GM19025 (cell line): ENCODE results near the gene NAA38.

Experiments used
- ATAC-seq: cut with Tn5 transposase; IDR thresholded peaks from one replicate; pipeline ENCODE4 v1.9.1; 2021; ENCODE audit warnings: mild to moderate bottlenecking, low read depth, moderate library complexity; ENCODE audit not compliant: unreplicated experiment

Gene NAA38

GRCh38 chr17:7842380-7843256 is 14.7 kb downstream of the NAA38 start:
- ATAC-seq, result peak; percentile 28

GRCh38 chr17:7841915-7842379 is 15.4 kb downstream of the NAA38 start:
- ATAC-seq, result peak; percentile 14

- ATAC-seq, result peak; percentile 7
Observed at GRCh38 chr17:7841396-7841914, 15.9 kb downstream of the NAA38 start.

DNA sequence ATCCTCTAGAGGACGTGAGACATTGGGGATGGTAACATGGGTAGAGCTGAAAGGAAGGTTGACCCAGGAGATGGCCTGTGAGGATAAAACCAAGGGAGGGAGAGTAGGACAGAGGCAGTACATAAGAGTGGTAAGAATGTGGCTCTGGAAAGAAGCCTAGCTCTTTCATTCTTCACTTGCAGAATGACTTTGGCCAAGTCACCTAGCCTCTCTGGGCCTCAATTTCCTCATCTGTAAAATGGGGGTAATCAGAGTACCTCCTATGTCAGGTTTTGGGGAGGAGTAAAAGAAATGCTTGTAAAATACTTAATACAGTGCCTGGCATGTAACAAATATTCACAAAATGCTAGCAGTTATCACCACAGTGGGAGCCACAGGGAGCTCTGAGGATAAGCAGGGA is 16.5 kb downstream of the NAA38 start:
- no peak for ATAC-seq

- no peak for ATAC-seq
Observed at GRCh38 chr17:7840441-7840840, 16.9 kb downstream of the NAA38 start.

- ATAC-seq, result no peak
Observed at GRCh38 chr17:7839876-7840261, 17.5 kb downstream of the NAA38 start.

- ATAC-seq, result no peak
Observed at GRCh38 chr17:7839190-7839875, 18.0 kb downstream of the NAA38 start.

- no peak for ATAC-seq
Observed at GRCh38 chr17:7838090-7839075, 19.0 kb downstream of the NAA38 start.

- ATAC-seq, result no peak
Observed at GRCh38 chr17:7837408-7838088, 19.8 kb downstream of the NAA38 start.

DNA sequence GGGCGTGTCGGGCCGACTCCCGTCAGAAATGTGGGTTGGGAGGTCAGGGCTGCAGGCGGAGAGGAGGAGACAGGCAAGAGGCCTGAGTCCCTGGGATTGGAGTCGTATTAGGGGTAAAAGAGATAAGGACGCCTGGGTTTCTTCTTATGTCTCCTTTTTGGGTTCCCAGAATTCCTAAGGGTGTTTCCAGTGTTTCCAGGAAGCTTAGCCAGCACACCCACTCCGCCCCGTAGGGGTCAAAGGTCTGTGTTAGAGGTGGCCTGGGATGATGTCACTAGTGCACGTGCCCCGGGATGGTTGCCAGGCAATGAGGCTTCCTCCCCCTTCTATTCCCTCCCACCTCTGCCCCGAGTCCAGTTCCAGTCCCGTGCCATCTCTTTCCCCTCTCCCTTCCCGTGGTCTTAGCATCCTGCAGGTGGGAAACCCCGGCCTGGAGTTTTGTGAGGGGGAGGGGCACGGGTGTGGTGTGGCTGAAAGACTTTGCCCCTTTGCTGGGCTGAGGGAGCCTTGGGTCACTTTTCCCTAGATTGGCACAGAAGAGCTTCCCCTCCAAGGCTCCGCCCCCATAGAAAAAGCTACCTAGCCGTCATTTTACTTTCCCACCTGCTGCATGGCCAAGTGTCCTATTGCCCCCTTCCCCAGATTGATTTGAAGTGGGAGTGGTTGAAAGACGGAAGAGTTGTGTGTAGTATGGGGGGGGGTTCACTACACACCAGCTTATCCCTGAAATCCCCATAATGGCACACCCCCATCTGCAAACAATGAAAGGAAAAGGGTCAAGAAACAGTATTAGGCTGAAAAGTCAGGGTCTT is 20.6 kb downstream of the NAA38 start:
- ATAC-seq, result no peak

- ATAC-seq, result peak; percentile 39
Observed at GRCh38 chr17:7835814-7836595, 21.4 kb downstream of the NAA38 start.

DNA sequence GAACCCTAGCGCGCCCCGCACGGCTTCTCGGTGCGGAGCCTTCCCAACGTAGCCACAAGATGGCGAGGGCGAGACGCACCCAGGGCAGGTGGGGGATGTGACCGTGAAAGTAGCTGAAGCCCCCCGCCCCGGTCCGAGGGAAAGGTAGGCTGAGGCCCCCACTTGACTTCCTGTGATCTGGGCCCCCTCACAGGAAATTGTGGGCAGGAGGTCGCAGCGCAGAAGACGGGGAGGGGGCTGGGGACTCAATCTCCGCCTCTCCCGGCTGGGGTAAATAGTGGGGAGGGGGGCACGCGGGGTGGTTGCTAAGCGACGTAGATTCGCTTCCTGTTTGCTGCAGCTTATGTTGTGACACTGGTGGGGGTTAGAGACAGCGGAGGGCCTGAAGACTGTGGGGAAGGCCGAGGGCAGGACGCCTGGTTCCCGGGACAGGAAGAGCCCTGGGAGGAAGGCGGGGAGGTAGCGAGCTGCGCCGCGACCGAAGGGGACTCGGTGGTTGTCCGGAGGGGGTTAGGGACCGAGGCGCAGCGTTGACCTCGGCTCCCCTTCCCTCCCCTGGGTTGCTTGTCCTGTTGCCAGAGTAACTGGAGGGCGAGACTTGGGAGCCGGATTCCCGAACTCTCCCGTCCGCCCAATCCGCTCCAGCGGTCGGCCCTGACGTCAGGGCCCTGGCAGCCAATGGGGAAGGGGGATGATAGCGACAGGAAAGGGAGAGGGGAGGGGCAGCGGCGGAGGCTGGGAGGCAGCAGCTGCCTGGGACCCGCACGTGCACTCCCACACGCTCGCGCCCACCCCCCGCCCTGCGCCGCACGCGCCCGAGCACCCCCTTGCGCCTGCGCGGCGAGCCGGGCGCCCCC is 22.2 kb downstream of the NAA38 start:
- peak; percentile 55 for ATAC-seq

DNA sequence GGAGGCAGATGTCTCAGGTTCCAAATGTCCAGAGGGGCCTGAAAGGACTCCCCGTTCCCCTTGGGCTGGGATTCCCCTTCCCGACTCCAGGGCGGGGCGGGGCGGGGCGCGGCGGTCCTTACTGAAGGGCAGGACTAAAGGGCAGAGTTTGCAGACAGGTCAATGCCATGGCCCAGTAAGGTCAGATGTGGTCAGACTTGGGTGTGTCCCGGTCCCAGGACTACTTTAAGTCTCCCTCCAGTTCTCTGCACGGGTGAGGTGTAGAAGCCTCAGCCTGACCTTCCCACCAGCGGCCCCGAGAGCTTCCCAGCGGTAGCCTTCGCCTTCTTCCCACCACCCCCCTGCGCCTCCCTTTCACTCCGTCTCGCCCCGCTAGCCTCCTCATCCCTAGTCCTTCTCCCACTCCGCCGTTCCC is 22.8 kb downstream of the NAA38 start:
- ATAC-seq, result no peak

- no peak for ATAC-seq
Observed at GRCh38 chr17:7833795-7834541, 23.4 kb downstream of the NAA38 start, which contains the start of gene KDM6B. TSS of gene KDM6B (plus strand) at chr17:7834217. CDS start at chr17:7845555, 11,338 bp downstream.

DNA sequence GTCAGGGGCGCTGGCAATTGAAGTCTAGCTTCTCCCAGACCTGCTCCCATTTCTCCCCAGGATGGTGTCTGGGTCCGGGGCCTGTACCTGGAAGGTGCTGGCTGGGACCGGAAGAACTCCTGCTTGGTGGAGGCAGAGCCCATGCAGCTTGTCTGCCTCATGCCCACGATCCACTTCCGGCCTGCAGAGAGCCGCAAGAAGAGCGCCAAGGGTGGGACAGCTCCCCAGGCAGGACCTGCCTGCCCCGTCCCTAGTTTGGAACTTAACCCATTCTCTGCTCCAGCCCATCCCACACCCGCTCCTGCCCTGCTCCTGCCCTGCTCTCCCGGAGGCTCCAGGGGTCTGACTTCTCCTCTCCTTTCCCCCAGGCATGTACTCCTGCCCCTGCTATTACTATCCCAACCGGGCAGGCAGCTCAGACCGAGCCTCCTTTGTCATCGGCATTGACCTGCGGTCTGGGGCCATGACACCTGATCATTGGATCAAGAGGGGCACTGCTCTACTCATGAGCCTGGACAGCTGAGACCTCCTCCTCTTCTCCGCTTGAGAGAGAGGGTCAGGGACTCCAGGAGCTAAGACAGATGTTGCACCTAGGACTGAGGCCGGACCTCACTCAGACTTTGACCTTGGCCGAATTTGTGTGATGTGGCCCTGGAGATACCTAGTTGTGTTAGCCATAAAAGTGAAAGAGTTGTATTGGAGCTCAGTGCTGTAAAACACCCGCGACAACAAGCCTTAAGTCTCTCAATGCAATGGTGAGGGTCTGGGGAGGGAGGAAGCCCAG is 24.2 kb downstream of the NAA38 start:
- no peak for ATAC-seq

DNA sequence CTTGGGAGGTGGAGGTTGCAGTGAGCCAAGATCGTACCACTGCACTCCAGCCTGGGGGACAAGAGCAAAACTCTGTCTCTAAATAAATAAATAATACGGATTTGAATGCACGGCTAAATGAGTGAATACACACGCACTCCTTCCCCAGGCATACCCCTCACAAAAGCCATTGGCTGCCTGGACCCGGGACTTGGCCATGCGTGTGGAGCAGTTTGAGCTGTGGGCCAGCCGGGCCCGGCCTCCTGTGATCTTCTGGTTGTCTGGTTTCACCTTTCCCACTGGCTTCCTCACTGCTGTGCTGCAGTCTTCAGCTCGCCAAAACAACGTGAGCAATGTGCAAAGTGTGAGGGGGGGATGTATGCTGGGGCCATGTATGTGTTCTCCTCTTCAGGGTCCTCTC is 24.9 kb downstream of the NAA38 start:
- ATAC-seq, result no peak
